Measurements from ENCODE around the gene HNRNPR.

- TF ChIP-seq CTCF (IDR thresholded peaks at IDR 0.05) (no peak), CHD2 (IDR thresholded peaks at IDR 0.05; ENCODE audit: low read length, partially characterized antibody) (no peak), JUND (IDR thresholded peaks at IDR 0.05) (no peak), MAX (IDR thresholded peaks at IDR 0.05; ENCODE audit: low read depth) (no peak)
Measured at GRCh38 chr1:23381233-23381885, 37.3 kb upstream of the HNRNPR start.
